ENCODE data around the gene C22orf23.

Gene C22orf23

DNA sequence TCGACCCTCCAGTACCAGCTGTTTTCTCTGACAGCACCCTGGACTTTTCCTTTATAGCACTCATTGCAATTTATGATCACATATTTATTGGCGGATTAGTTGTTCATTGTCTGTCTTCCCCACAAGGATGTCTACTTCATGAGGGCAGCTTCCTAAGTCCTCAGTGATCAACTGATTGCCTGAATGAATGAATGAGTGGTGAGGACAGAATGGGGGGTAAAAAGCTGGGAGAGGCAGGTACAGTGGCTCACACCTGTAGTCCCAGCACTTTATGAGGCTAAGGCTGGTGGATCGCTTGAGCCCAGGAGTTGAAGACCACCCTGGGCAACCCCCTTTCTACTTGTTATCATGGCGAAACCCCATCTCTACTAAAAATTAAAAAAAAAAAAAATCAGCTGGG is 42.1 kb upstream of the C22orf23 start:
- TF ChIP-seq, protein P1, sequence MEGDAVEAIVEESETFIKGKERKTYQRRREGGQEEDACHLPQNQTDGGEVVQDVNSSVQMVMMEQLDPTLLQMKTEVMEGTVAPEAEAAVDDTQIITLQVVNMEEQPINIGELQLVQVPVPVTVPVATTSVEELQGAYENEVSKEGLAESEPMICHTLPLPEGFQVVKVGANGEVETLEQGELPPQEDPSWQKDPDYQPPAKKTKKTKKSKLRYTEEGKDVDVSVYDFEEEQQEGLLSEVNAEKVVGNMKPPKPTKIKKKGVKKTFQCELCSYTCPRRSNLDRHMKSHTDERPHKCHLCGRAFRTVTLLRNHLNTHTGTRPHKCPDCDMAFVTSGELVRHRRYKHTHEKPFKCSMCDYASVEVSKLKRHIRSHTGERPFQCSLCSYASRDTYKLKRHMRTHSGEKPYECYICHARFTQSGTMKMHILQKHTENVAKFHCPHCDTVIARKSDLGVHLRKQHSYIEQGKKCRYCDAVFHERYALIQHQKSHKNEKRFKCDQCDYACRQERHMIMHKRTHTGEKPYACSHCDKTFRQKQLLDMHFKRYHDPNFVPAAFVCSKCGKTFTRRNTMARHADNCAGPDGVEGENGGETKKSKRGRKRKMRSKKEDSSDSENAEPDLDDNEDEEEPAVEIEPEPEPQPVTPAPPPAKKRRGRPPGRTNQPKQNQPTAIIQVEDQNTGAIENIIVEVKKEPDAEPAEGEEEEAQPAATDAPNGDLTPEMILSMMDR (IDR thresholded peaks at IDR 0.05; ENCODE audit: insufficient read depth, low read depth, low read length, missing control alignments), result no peak
- DNase-seq (ENCODE audit: low read depth), result no peak
- H3K4me3 ChIP-seq (ENCODE audit: low read depth, low read length), result no peak overlapping the region

DNA sequence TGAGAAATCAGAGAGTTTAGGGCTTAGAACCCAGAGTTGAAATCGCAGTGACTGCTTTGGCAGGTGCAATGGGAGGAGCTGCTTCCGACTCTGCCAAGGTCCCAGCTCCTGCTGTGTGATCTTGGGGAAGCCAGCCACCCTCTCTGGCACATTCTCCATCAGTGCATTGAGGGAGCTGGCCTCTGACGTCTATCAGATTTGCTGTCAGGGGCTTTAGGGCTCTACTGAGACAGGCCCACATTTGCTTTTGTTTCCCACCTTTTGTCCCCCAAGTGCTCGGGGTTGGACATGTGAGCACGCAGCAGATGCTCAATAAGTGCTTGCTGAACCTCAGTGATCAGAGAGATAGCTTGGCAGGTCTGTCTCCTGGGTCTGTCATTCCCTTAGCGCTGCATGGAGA is 41.6 kb upstream of the C22orf23 start:
- no peak overlapping the region for H3K4me3 ChIP-seq (ENCODE audit: low read depth, low read length)
- TF ChIP-seq, protein P1 (IDR thresholded peaks at IDR 0.05; ENCODE audit: insufficient read depth, low read depth, low read length, missing control alignments), result no peak
- no peak for DNase-seq (ENCODE audit: low read depth)

GRCh38 chr22:37994049-37994448 is 40.6 kb upstream of the C22orf23 start:
- TF ChIP-seq, protein P1 (IDR thresholded peaks at IDR 0.05; ENCODE audit: insufficient read depth, low read depth, low read length, missing control alignments), result no peak
- H3K4me3 ChIP-seq (ENCODE audit: low read depth, low read length), result no peak overlapping the region
- DNase-seq (ENCODE audit: low read depth), result peak; percentile 14

DNA sequence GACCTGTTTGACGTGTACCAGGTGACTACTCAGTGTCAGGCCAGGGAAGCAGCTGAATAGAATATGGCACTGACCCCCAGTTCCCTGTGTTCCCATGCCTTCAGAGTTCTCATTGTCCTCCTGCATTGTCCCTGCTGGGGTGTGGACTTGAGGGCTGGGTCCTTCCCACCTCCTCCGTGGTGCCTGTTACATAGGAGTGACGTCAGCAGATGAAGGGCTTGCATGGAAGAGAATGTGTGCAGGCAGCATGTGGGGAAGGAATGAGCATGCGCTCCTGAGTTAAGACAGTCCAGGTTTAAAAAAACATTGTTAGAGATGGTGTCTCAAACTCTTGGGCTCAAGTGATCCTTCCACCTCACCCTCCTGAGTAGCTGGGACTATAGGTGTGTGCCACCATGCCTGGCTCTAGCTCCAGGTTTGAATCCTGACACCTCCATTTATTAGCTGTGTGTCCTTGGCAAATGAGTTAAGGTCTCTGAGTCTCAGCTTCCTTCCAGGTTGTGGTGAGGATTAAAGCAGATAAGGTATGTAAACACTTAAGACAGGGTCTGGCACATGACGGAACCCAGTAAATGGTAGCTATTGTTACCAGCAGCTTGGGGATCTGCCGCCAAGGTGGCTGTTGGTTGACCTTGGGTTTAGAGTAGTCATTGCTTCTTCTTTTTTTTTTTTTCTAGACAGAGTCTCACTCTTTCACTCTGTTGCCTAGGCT is 38.5 kb upstream of the C22orf23 start:
- TF ChIP-seq, protein P1 (IDR thresholded peaks at IDR 0.05; ENCODE audit: insufficient read depth, low read depth, low read length, missing control alignments), result no peak
- H3K4me3 ChIP-seq (ENCODE audit: low read depth, low read length), result no peak overlapping the region
- no peak for DNase-seq (ENCODE audit: low read depth)

DNA sequence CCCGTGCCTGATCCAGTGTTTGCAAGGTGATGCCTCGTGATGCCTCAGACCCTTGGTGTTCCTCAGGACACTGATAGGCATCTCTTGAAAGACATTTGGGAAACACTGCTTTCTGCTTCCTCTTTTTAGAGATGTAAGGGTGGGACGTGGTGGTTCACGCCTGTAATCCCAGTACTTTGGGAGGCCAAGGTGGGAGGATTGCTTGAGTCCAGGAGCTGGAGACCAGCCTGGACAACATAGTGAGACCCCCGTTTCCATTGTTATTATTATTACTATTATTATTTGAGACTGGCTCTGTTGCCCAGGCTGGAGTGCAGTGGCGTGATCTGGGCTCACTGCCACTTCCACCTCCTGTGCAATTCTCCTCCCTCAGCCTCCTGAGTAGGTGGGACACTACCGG is 37.5 kb upstream of the C22orf23 start:
- H3K4me3 ChIP-seq (ENCODE audit: low read depth, low read length), result no peak overlapping the region
- no peak for DNase-seq (ENCODE audit: low read depth)
- TF ChIP-seq, protein P1 (IDR thresholded peaks at IDR 0.05; ENCODE audit: insufficient read depth, low read depth, low read length, missing control alignments), result no peak

DNA sequence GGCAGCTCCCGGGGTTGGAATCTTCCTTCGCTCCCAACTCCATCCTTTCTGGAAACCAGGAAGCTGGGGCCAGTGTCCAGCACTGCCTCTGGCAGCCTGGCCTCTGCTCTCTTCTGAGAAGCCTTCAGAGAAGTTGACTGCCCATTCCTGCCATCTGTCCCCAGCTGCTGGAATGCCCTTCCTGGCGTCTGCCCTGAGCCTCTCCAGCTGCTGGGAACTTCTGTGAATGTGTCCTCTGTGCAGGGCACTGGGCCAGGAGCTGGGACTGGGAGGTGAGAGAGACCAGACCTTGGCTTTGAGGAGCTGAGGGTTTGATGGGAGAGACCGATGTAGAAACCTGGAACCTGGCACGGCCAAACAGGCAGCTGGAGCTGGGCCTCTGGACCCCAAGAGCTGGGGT is 36.9 kb upstream of the C22orf23 start:
- no peak for DNase-seq (ENCODE audit: low read depth)
- no peak overlapping the region for H3K4me3 ChIP-seq (ENCODE audit: low read depth, low read length)
- TF ChIP-seq, protein P1 (IDR thresholded peaks at IDR 0.05; ENCODE audit: insufficient read depth, low read depth, low read length, missing control alignments), result no peak
